Stimulated activated CD4-positive, alpha-beta T cell treated with anti-CD3 and anti-CD28 coated beads, TNF-alpha, amount 100 ng/mL, for 48 hours (primary cell): Measurements from ENCODE around the gene MAGEF1.
A peak's percentile ranks its signal among the peaks of the same experiment; 100 is the strongest.
"Not testable (repeated sequence)": the region's sequence is repeated elsewhere in the genome, so short reads cannot be mapped to it uniquely, and the experiment has no call there.

ENCODE experiments used
- DNase-seq, 3 donors: peaks; one replicate each; pipeline ENCODE4 v3.0.0-alpha.2; 2020; ENCODE audit warnings: low read depth in 3 of 3

MAGEF1 gene

DNA sequence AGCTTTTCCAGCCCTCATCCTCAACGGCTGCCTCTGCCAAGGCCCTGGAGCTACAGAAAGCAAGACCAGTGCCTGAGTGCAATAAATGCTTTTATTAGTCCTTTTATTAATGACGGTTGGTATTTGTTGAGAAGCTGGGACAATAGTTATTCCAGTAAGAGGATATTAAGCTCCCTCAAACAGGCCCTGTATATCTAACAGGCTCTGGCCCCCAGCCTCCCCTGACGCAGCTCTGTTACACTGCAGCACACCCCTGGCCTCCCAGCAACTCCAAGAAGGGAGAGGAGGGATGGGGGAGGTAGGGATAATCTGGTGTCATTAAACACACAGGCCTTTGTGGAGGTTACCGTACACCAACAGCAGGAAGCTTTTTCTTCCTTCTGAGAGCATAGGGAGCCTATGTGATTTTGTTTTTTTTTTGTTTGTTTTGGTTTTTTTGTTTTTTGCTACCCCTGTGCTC lies 30.8 kb upstream of the MAGEF1 start:
- no peak for DNase-seq

DNA sequence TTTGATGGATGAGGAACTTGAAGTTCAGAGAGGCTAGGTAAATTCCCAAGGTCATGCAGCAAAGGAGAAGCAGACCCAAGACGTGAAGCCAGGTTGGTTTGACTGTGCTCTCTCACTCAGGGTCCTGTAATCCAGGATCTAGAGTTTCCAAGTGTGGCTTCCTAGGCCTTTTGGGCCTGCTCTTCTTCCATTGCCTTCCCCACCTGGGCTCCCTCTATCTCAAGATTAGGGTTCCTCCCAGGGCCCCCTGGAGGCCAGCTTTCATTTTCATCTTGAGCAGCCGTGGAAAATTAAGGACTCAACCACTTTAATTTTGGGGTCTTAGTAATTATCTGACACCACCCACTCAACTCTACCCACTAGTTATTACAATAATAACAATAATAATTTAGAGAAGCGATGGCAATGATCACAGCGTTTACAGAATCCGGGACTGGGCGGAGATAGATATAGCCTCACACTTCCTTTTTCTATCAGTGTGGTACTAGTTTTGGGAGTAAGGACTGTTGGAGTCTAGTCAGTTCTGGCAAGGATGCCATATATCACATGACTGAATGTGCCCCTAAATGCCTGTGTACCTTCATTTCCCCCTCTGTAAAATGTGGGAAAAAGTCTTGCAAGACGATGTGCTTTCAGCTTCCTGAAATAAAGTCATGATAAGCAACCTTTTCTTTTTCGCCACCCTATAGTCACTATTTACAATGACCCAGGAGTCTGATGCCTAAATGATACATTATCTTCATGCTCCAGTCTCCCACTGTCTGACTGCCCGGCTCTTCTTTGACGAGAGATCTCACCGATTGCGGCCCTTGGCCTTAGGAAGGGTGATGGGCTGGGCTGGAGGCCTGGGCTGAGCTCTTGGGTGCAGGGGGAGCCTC lies 30.2 kb upstream of the MAGEF1 start:
- no peak for DNase-seq

DNA sequence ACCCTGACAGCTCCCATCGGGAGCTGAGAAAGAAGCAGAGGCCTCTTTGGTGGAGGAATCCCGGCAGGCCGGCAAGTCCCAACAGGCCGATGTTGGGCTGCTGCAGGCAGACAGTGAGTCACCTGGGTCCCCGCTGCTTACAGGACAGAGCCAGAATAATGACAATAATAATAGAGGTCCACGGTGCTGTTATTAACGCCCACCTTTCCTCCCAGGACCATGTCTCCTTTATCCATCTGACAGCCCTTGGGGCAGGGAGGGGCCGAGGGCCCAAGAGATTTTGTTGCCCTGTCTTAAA lies 29.3 kb upstream of the MAGEF1 start:
- DNase-seq, result no peak

DNA sequence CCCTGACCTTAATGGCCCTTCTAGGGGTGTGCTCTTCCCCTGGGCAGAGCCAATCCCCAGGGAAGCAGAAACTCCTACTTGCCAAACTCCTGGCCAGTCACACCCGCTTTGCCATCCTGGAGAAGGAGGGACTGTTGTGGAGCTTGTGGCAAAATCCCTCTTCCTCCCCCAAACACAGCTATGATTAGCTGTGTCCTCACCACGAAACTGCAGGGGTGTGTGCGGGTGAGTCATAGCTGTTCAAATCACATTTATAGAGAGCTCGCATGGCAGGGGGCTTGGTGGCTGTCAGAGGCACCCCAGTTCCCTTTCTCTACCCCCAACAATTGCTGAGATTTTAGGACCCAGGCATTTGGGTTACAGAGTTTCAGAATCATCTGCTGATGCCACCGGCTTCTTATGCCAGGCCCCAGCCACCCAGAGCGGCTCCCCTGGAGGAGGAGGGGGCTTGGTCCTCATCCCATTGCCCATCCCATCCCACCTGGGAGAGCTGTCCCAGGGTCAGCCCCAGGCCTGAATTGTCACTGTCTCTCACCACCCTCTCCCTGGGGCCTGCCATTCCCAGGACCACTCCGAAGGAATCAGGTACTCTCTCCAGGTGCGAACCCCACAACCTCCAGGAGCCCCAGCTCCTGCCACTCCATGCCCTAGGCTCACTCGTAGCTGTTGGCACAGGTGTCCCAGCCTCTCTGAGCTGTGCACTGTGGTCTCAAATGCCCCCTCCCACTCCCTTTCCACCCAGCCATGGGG lies 28.8 kb upstream of the MAGEF1 start:
- peak in 1 of 3 donors; percentile 24 for DNase-seq

DNA sequence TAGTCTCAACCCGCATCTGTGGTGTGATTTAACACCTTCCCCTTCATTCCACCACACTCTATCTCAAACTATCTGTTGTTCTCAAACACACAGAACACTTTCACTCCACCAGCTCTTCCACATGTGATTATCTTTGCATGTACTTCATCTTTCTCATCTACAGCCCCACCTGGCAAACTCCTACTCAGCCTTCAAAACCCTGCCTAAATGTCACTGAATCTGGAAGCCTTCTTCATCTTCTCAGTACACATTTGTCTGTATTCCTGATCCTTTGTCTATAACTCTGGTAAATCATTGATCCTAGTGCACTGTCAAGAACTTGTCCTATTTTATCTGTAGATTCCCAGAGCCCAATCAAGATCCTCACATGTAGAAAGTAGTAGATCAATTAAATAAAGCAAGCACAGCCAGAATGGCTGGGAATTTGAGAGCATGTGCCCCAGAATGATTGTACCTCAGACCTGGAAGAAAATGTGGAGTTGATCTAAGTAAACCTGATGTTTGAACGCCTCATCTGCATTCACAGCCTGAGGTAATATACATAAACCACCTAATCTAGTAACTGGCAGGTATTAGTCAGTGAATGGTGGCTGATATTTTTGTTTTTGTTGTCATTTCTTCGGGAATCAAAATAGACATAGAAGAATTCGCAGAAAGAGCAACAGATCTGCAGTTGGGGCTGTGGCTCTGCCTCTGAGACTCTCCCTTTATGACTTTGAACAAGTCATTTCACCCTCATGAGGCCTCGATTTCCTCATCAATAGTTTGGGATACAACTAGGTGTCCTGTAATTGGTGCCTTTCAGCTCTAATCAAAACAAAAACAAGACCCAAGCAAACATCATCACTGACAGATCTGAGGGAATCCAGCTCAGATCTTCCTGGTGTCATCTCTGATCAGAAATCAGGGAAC lies 28.0 kb upstream of the MAGEF1 start:
- DNase-seq, result no peak

DNA sequence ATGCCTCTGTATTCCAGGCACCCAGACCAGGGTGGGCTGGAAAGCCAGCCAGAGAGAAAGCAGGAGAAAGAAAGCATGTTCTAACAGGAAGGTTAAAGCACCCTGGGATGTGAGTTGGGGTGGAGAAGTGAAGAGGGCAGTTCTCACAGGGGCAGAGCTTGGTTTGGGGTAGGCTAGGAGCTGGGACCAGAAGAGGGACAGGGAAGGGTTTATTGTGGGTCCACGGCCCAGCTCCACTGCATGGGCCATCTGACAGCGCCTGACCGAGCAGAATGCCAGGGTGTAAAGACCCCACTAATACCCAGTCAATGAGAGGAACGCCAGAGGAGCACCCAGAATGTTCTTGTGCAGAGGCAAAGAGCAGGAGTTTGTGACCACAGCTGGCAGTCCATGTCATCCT lies 27.1 kb upstream of the MAGEF1 start:
- no peak for DNase-seq

DNA sequence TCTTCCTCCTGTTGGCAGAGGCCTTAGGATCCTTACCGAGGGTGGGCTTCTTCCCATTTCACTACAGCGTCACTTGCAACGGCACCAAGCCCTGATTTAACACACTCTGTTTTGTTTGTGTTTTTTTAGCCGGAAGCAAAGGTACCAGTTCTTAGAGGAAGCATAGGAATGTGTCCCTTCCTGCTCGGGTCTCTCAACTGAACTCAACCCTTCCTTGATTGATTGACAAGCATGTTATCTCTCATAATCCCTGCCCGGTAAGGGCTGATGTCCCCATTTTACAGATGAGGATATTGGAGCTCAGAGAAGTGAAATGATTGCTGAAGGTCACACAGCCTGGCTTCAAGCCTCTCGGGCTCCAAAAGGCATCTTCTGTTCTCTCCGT lies 26.6 kb upstream of the MAGEF1 start:
- no peak for DNase-seq

DNA sequence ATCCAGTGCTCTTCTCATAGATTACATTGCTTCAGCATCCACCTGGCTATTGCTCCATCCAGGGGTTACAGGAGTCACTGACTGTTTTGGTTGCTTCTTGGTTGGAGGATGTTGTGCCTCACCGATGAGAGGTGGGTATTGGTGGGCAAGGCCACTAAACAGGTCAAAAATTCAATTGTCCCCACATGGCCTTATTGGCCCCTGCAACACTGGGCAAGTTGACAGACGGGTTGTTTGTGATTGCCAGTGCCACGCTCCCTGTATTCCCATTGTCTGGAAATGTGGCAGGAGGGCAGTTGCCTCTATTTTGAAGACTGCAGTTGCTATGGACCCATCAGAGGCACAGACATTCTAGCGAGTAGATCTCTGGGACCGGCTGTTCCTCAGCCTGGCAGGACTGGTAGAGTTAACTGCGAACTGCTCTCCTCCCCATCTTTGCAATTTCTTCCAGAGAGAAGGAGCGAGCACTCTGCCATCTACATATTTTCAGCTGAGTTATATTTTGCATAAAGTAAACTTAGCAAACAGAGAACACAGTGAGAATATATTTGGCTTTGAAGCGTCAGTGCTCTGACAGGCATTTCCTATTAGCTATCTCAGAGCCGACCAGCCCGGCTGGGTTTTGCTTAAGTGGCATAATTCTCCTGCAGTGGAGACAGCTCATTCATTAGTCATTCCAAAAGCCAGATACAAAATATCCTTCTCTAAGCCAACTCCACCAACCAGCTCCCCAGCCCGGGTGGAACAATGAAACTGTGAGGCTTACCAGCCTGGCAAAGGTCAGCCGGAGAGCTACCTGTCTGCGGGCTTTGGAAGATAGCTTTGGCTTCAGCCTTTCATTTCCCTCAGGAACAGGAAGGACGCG lies 26.0 kb upstream of the MAGEF1 start:
- DNase-seq, result no peak

DNA sequence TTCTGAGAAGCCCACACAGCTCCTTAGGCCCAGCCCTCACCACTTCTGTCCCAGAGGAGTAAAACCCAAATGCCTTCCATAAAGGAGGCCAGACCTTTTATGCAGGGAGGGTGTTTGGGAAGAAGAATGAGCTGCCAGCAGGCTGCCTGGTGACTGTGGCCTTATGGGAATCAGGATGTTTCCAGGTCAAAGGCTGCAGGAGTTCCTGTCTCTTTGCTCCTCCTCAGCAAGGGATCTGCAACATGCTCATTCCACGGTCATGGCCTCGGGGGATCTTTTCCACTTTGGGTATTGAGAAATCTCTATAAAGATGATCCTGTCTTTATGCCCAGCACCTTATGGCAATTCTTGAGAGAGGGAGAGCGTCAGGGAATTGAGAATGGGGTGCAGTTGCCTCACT lies 25.2 kb upstream of the MAGEF1 start:
- DNase-seq, result no peak

DNA sequence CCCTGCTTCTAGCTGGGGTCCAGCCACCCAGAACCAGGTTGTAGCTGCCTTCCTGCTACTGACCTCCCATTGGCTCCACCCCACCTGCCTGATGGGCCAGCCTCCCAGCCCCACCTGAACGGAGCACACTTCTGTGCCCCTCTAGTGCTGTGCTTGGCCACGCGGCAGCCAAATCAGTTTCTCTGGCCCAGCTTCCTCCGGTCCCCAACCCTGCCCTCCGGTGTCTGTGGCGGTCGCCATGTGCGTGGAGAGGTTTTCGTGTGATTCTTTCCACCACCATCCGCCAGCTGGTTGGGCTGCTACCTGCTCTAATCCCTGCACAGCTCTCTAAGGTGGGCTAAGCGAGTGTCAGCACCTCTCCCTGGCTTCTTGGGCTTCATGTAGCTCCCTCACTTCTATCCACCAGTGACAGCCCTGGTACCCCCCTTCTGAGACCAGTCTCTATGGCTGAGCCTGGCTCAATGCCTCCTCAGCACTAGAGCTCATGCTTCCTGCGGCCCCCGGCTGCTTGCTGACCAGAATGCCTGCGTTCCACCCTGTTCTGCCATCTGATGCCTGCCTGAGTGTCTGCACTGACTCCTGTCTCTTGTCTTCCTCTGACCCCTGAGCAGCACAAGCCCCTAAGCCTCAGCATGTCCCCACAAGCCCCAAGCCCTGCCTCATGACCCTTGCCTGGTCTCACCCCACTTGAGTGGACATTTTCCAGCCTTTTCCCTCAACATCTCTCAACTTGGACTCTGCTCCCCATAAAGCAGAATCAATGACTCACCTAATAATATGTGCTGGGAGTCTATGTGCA lies 23.2 kb upstream of the MAGEF1 start:
- DNase-seq, result no peak

DNA sequence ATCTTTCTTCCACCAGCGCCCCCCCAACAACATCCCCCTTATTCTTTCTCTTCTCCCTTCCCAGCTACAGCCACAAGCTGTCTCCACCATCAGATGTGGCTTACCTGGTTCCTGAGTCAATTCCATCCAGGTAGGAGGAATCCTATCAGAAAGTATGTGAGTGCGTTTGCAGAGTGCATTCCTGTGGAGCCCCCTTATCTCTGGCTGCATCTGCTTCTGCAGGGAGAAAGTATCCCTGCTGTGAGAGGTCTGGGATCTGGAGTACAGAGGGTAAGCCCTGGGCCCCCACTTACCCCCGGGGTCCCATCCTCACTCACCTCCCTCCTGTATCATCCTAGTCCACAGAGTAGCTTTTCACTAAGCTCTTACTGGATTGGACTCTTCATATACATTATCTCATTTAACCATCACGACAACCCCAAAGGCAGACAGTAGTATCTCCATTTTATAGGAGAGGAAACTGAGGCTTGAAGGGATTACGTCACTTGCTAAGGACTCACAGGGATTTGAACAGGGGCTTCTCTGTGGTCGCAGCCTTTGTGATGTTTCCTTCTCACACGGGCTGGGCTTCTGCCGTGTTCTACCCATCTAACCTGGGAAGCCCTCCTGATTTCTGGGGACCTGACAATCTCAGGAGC lies 22.2 kb upstream of the MAGEF1 start:
- DNase-seq, result no peak

DNA sequence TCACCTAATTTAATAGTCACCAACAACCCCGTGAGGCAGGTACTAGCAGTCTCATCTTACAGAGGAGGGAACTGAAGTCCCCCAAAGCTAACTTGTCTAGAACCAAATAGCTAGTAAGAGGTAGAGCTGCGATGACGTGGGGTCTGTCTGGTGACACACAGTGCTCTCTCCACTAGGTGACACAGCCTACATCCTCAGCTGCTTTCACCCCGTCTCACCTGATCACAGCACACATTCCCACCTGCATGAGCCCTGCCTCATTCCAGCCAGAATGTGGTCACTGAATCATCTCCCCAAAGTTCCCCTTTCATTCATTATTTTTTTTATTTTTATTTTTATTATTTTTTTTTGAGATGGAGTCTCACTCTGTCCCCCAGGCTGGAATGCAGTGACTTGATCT lies 21.3 kb upstream of the MAGEF1 start:
- no peak for DNase-seq

DNA sequence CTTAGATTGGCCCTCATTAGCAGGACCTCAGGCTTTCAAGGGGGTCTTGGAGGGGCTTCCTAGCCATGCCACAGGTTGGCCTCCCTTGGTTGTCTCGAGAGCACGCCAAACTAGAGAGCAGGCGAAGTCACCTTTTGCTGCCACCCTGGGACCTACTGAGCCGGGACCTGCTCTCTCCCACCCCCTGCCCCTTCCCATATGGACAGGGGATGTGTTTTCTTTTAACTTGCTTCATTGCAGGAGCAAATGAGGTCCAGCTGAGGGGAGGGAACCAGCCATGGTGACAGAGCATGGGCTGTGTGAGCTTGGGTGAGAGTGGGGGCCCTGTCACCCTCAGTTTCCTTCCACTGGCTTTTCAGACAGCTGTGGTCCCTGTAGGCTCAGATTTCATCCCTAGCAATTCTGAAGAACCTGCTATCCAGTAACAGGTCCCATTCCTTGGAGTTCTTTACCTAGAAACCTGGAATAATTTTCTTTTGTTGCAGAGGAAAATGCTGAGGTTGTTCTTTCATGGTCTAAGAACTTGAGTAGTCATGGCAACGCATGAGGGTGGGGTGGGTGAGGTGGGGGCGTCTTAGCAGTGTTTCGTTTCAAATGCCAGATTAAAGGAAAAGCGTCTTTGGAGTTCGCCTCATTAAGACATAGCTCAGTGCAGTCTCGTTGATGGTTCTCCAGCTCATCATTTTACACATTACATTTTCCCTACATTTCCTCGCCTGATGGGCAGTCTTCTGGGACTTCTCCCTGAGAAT lies 20.1 kb upstream of the MAGEF1 start:
- no peak for DNase-seq

DNA sequence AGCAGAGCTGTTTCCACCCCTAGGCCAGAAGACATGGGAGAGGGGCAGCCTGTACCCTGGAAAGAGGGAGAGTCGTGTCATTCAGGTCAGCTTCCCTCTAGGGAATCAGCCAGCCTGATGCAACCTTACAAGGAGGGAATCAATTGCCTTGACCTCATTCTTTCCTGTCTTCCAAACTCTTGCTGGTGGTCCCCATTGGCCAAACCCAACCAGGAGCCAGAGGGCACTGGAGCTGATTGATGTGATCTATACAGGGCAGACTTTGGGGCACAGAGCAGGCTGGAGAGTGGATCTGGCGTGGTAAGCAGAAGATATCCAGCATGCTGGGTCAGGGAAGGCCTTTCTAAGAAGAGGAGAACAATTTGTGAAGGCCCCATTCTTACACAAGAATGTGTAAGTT lies 19.1 kb upstream of the MAGEF1 start:
- DNase-seq, result no peak

DNA sequence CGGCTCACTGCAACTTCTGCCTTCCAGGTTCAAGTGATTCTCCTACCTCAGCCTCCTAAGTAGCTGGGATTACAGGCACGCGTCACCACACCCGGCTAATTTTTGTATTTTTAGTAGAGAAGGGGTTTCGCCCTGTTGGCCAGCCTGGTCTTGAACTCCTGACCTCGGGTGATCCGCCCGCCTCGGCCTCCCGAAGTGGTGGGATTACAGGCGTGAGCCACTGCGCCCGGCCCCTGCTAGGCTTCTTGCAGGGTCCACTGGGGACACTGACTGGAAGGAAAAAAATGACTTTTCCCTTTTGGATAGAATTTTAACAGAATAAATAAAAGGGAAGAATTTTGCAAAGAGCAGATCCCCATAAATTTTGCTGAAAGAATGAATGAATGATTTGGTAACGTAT lies 17.3 kb upstream of the MAGEF1 start:
- not testable (repeated sequence) for DNase-seq

DNA sequence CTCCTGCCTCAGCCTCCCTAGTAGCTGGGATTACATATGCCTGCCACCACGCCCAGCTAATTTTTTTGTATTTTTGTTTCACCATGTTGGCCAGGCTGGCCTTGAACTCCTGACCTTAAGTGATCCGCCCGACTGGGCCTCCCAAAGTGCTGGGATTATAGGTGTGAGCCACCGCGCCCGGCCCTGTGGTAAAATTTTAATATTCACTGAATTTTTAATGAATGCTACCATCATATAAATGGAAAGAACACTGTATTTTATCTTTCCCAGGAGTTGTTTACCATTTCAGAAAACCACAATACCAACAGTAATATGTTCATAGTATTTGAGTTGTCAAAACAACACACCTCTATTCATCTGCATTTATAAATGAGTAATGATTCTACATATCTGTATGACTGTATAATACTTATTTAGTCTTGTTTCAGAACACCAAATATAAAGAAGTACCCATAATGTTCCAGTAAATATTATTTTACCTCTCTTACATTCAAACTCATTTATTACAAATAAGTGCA lies 16.2 kb upstream of the MAGEF1 start:
- no peak for DNase-seq

DNA sequence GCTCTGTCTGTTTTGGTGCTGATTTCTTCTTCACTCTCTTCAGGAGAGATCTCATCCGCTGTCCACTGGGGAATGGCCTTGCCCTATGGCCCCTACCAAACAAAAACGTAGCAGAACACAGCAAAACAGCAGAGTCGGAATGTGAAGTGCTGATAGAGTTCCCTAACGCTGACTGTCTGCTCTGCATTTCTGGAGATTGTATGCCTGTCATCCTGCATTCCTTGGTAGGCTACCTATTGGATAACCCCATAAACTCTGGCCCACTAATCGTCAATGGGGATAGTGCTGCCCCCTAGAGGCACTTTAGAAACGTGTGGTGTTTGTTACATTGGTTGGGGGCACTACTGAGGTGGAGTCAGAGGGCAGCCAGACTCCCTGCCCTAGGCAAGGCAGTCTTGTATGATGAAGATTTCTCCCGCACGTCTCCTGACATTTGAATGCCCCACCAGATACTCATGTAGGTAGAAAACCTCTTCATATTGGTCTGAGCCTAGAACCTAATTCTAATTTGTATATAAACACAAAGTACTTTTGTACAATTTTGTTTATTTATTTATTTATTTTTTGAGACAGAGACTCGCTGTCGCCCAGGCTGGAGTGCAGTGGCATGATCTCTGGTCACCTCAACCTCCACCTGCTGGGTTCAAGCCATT lies 15.6 kb upstream of the MAGEF1 start:
- peak in 1 of 3 donors; percentile 25 for DNase-seq

DNA sequence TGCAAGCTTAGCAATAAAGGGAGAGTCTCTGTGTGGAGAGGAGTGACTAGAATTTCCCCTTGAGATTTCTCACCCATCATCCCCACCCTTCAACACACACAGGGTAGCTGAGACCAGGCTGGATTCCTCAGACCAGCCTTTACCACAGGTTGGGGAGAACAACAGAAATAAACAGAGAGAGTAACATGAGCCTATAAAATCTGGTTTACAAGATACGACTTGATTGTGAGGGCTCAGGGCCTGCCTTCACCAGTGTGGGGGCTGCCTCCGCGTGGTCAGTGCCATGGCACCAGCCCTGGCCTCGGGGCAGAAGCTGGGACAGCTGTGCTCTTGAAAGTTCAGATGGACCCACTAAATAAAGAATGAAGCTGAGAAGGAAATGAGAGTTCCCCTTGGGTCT lies 14.6 kb upstream of the MAGEF1 start:
- DNase-seq, result no peak
